Measurements from ENCODE around the gene MYO1E. TPM values are rescaled to one million over a fixed set of nuclear protein-coding genes. Genes with fewer than 3 reads are reported as not detected.

Gene MYO1E
- polyA plus RNA-seq, 3 donors: 6.2 to 19.0 (median 12.1) TPM

DNA sequence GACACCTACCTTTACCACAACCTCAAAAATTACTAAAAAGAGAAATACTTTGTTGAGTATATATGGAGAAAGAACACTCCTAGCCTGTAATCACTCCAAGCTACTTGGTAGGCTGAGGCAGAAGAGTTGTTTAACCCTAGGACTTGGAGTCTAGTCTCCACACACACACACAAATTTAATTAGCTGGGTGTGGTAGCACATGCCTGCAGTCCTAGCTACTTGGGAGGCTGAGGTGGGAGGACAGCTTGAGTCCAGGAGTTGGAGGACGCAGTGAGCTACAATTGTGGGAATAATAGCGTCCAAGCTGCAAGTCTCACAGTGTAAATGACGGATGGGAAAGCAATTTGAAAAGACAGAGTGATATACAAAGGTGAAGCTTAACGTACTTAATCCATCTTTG lies 115.5 kb downstream of the MYO1E start:
- H3K27ac ChIP-seq (ENCODE audit: low read depth, low read length): no peak overlapping the region
- 71 to 74% (median 71%) methylated on average over 4 of the region's 4 CpGs for whole genome bisulfite sequencing, 3 donors

DNA sequence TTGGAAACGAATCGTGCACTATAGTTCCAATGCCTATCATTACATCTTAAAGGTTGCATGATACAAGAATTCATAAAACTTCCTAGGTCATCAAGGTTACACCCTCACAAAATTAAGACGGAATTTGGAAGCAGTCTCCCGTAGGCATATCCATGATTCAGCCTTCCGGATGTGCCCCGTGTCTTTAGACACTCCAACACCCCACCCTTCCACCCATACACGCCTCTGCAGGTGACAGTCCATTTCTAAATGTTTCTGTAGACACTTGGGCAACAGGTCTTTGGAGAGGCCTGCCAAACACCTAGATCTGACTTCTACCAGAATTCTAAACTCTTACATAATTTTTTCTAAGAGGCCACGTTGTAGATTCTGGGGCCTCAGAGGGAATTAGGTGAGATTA lies 116.2 kb downstream of the MYO1E start:
- 75 to 80% (median 79%) methylated on average over 8 of the region's 8 CpGs for WGBS, 3 donors
- H3K27ac ChIP-seq (ENCODE audit: low read depth, low read length): no peak overlapping the region

DNA sequence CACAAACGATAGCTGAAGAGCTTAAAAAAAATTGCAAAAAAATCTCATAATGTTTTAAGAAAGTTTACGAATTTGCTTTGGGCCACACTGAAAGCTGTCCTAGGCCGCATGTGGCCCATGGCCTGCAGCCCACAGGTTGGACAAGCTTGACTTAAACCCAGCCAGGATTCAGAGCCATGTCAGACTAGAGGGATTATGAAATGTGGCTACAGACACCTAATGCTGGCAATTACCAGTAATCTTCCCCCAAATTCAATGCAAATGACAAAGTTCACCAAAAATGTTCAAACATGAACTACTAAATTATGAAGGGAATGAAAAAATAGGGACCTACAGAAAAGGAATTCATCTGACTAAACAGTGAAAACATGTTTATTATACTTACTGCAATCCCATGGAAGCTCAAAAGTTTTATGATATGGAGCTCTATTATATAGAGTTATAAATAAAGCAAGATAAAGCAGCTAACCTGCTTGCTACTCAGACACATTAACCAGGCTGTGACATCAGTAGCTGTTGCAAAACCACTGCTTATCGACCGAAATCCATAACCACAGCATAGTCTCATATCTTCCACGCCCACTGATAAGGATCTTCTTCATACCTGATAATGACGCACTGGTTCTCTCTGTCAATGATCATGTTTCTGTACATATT lies 116.9 kb downstream of the MYO1E start:
- 62 to 83% (median 74%) methylated on average over 7 of the region's 7 CpGs for WGBS, 3 donors
- H3K27ac ChIP-seq (ENCODE audit: low read depth, low read length): no peak overlapping the region

DNA sequence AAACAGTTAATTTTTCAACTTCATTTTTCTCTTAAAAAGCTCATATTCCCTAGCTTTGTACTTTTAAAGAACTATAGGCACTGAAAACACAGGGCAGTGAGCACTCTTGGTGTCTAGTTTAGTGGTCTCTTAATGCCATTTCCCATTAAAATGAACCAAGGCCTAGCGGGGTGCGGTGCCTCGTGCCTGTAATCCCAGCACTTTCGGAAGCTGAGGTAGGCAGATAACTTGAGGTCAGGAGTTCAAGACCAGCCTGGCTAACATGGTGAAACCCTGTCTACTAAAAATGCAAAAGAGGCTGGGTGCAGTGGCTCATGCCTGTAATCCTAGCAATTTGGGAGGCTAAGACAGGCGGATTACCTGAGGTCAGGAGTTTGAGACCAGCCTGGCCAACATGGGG lies 120.5 kb downstream of the MYO1E start:
- H3K27ac ChIP-seq (ENCODE audit: low read depth, low read length): no peak overlapping the region
- 94 to 96% (median 95%) methylated on average over 5 of the region's 5 CpGs for WGBS, 3 donors

GRCh38 chr15:59251001-59251845 lies 121.4 kb downstream of the MYO1E start:
- H3K27ac ChIP-seq (ENCODE audit: low read depth, low read length): no peak overlapping the region
- 68 to 82% (median 73%) methylated on average over 7 of the region's 7 CpGs for WGBS, 3 donors

- no peak overlapping the region for H3K27ac ChIP-seq (ENCODE audit: low read depth, low read length)
- 89 to 95% (median 90%) methylated on average over 13 of the region's 13 CpGs for WGBS, 3 donors
These were observed 122.4 kb downstream of the MYO1E start for GRCh38 chr15:59250249-59250648.

GRCh38 chr15:59249816-59250215 lies 122.9 kb downstream of the MYO1E start:
- H3K27ac ChIP-seq (ENCODE audit: low read depth, low read length): no peak overlapping the region
- 82 to 94% (median 84%) methylated on average over 5 of the region's 5 CpGs for WGBS, 3 donors

GRCh38 chr15:59247364-59247763 lies 125.3 kb downstream of the MYO1E start:
- 2 to 10% (median 9%) methylated on average over 2 of the region's 2 CpGs for WGBS, 3 donors

DNA sequence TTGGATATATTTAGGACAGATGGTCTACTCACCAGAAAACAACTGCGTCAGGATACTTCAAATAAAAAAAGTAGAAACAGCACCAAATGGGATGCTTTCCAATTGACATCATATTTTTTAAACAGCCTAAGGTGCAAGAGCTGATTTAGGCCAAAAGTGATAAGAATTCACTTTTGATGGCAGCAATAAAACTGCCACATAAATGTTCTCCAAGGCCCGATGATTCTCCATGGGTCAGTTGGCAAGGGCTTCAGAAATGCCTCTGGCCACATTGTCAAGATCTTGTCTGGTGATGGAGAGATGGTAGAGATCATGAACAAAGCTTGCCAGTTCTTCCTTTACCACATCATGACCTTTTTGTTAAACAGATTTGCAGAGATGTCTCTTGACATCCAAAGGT lies 127.1 kb downstream of the MYO1E start:
- H3K27ac ChIP-seq (ENCODE audit: low read depth, low read length): no peak overlapping the region
- 73 to 77% (median 76%) methylated on average over 2 of the region's 2 CpGs for WGBS, 3 donors

More at GRCh38 chr15:59247364-59247763, 125.3 kb downstream of the MYO1E start:
- no peak overlapping the region for H3K27ac ChIP-seq (ENCODE audit: low read depth, low read length)

DNA sequence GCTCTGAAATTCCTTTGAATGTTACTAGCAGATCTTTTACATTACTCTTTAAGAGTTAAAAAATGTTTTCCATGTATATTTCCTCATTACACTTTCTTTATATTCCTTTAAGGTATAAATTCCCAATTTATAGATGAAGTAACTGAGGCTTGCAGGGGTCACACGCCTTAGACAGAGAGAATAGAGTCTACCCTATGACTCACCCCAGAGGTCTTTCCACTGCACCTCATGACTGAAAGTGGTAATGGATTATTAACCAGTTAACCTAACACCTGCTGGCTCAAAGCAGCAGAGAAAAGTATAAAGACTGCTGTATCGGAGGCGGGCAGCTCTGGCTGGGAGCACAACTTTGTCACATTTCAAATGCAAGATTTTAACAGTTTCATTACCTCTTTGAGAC lies 128.3 kb downstream of the MYO1E start:
- WGBS, 3 donors: 80 to 94% (median 92%) methylated on average over 3 of the region's 3 CpGs
- no peak overlapping the region for H3K27ac ChIP-seq (ENCODE audit: low read depth, low read length)

DNA sequence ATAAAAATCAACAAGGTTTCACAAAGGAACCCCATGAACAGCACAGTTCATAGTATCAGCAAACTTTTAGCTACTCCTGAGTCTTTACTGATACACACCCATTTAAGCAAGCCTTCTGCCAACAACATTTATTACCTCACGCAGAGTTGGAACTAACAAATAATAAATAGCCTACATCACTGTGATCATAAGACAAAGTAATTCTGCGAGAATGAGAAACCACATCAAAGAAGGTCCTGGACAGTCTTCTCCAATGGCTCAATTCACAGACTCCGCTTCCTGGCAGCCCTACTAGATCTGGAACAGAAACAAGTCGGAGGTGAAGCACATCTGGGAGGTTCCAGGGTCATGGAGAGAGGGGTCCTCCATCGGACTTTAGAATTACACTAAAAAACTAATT lies 129.0 kb downstream of the MYO1E start:
- H3K27ac ChIP-seq (ENCODE audit: low read depth, low read length): no peak overlapping the region
- 81 to 92% (median 82%) methylated on average over 5 of the region's 5 CpGs for WGBS, 3 donors

- WGBS, 3 donors: 93 to 100% (median 94%) methylated on average over 2 of the region's 2 CpGs
- no peak overlapping the region for H3K27ac ChIP-seq (ENCODE audit: low read depth, low read length)
These were observed 130.0 kb downstream of the MYO1E start for GRCh38 chr15:59242649-59243048.

- 61 to 80% (median 75%) methylated on average over 5 of the region's 5 CpGs for WGBS, 3 donors
- no peak overlapping the region for H3K27ac ChIP-seq (ENCODE audit: low read depth, low read length)
These were observed 132.6 kb downstream of the MYO1E start for GRCh38 chr15:59240036-59240435.

DNA sequence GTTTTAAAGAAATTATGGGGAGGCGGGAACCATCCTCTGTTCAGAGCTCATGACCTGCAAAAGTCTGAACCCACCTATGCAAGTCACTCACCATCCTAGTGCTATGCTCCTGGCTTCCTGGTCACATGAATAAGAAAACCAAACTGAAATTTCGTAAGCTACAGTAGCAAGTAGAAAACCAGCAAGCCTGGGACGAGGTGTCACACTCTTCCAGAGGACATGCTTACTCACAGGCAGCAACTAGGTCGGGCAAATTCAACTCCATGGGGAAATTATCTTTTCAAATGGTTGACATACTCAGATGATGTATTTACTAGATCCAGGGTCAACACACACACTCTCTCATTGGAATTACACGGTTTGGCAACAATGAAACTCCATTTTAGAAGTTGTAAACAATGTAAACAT lies 134.7 kb downstream of the MYO1E start:
- no peak overlapping the region for H3K27ac ChIP-seq (ENCODE audit: low read depth, low read length)
- 70 to 84% (median 79%) methylated on average over 5 of the region's 5 CpGs for WGBS, 3 donors

DNA sequence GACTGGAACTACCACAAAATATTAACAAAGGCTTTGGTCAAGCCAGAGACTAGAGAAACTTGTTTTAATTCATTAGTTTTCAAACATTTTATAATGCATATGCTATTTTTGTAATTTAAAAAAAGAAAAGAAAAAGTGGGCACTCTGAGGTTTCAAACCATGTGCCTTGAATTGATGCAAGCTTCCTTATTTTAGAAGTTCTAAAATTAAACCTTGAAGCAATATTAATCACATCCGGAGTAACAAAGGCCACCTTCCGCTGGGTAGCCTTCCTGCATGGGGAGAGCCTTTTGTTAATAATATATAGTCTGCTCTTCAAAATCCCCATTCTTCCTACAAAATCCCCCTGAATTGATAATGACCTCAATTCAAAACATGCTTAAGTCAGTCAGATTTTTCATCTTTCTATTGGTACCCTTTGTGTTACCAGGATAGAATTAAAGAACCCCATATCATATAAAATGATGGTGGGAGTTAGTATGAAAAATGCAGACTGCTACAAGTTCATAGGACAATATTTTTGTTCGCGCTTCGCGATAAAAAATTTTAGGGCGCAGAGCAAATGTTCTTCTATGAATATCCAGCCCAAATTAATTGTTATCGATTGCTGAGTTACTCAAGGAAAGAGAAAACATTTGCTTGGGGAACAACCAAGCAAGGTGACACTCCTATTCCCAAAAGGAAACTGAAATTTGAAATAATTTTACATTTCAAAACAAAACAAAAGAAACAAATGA lies 135.4 kb downstream of the MYO1E start:
- 78 to 90% (median 80%) methylated on average over 8 of the region's 8 CpGs for WGBS, 3 donors
- H3K27ac ChIP-seq (ENCODE audit: low read depth, low read length): no peak overlapping the region

GRCh38 chr15:59236394-59236793 lies 136.3 kb downstream of the MYO1E start:
- WGBS, 3 donors: 92 to 100% (median 96%) methylated on average over 1 of the region's 1 CpG
- H3K27ac ChIP-seq (ENCODE audit: low read depth, low read length): no peak overlapping the region

DNA sequence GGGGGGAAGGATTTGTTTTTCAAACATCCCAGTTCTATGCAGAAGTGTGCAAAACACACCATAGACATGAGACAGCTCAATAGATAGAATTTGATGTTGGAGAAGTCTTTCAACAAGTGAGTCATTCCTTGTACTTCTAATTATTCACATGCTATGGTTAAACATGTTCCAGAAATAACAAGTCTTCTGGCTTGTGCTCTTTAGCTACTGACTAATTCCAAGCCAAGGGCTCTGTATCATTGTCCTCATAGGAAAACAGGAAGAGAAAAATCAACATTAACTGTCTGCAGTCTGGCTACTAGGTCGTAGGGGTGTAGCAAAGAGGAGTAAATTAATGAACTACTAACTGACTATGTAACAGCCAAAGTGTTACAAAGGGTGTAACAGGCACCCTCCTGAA lies 140.2 kb downstream of the MYO1E start:
- 21 to 56% (median 48%) methylated on average over 1 of the region's 1 CpG for WGBS, 3 donors

GRCh38 chr15:59230531-59231055 lies 142.1 kb downstream of the MYO1E start:
- no peak overlapping the region for H3K27ac ChIP-seq (ENCODE audit: low read depth, low read length)
- 55 to 73% (median 55%) methylated on average over 2 of the region's 2 CpGs for WGBS, 3 donors

More for the DNA sequence above, 140.2 kb downstream of the MYO1E start:
- H3K27ac ChIP-seq (ENCODE audit: low read depth, low read length): no peak overlapping the region

- no peak overlapping the region for H3K27ac ChIP-seq (ENCODE audit: low read depth, low read length)
- WGBS, 3 donors: 76 to 80% (median 78%) methylated on average over 3 of the region's 3 CpGs
These were observed 143.2 kb downstream of the MYO1E start for GRCh38 chr15:59229453-59229852.

Data from adipose tissue (tissue), 3 donors.